OCI-LY3 (cell line): ENCODE data around the gene GNG12.

Experiments
- H2AFZ ChIP-seq: fragments of 200-600, 300-600 bp; shearing (Covaris generic); 2 replicates; pipeline ENCODE4 v1.6.0; 2014; ENCODE audit warnings: antibody characterized with exemption, low read depth, low read length
- H3K27ac ChIP-seq: fragments of 200-600, 300-600 bp; sonication (generic); 2 replicates; pipeline ENCODE4 v1.5.1; 2014; ENCODE audit warnings: mild to moderate bottlenecking, low read length, moderate library complexity, mixed read lengths
- H3K27me3 ChIP-seq: fragments of 200-600, 300-600 bp; sonication (generic); 2 replicates; pipeline ENCODE4 v1.6.1; 2014; ENCODE audit warnings: low read depth, low read length, mixed read lengths
- H3K36me3 ChIP-seq: fragments of 200-600, 300-600 bp; sonication (generic); replicated peaks from 2 replicates; pipeline ENCODE3; 2014; ENCODE audit warnings: low read depth, low read length, mixed read lengths
- H3K4me1 ChIP-seq: fragments of 300-600, 200-600 bp; sonication (generic); 2 replicates; pipeline ENCODE4 v1.6.1; 2014; ENCODE audit warnings: low read length, mixed read lengths
- H3K4me2 ChIP-seq: fragments of 200-600, 300-600 bp; sonication (generic); 2 replicates; pipeline ENCODE4 v1.6.1; 2014; ENCODE audit warnings: low read length, mixed read lengths
- H3K4me3 ChIP-seq: fragments of 300-600, 200-600 bp; sonication (generic); 2 replicates; pipeline ENCODE4 v1.5.1; 2014; ENCODE audit warnings: antibody characterized with exemption, mild to moderate bottlenecking, low read length, moderate library complexity
- H3K79me2 ChIP-seq: fragments of 300-600, 200-600 bp; shearing (Covaris generic); 2 replicates; pipeline ENCODE4 v1.6.1; 2014; ENCODE audit warnings: mild to moderate bottlenecking, low read length, mixed read lengths
- H3K9ac ChIP-seq: fragments of 300-600, 200-600 bp; shearing (Covaris generic); 2 replicates; pipeline ENCODE4 v1.6.0; 2014; ENCODE audit warnings: mild to moderate bottlenecking, low read length, moderate library complexity
- H3K9me3 ChIP-seq: fragments of 200-600, 300-600 bp; shearing (Covaris generic); 2 replicates; pipeline ENCODE4 v1.6.1; 2014; ENCODE audit warnings: low read length, mixed read lengths; ENCODE audit not compliant: insufficient read depth
- H4K20me1 ChIP-seq: fragments of 200-600, 300-600 bp; sonication (generic); 2 replicates; pipeline ENCODE4 v1.6.1; 2016; ENCODE audit warnings: low read length, mixed read lengths; ENCODE audit not compliant: insufficient read depth
- CTCF ChIP-seq: fragments of 200-600, 300-600 bp; sonication (generic); IDR thresholded peaks from 2 replicates; pipeline ENCODE4 v1.5.1; 2014; ENCODE audit warnings: antibody characterized with exemption, low read length, low read depth
- EZH2phosphoT487 ChIP-seq: fragments of 200-600 bp; shearing (Covaris generic); IDR thresholded peaks from 2 replicates; pipeline ENCODE4 v1.6.1; 2018; ENCODE audit warnings: antibody characterized with exemption, mixed run types, low read depth

GNG12 gene

GRCh38 chr1:67861856-67862516, 28.7 kb upstream of the GNG12 start:
- no peaks in the 10 kb centered on the region for H3K27me3 ChIP-seq
- H3K27ac ChIP-seq: no peak overlapping the region
- no peaks in the 10 kb centered on the region for H3K79me2 ChIP-seq
- H3K9me3 ChIP-seq: no peaks in the 10 kb centered on the region
- H4K20me1 ChIP-seq: no peaks in the 10 kb centered on the region
- no peak overlapping the region for H3K4me2 ChIP-seq
- no peaks in the 10 kb centered on the region for H3K4me1 ChIP-seq
- no peaks in the 10 kb centered on the region for H3K36me3 ChIP-seq
- H3K9ac ChIP-seq: no peak overlapping the region
- H3K4me3 ChIP-seq: no peak overlapping the region
- no peak overlapping the region for H2AFZ ChIP-seq
- no peak for TF ChIP-seq CTCF
- TF ChIP-seq EZH2phosphoT487: no peak

GRCh38 chr1:67860776-67861175, 27.5 kb upstream of the GNG12 start:
- H3K9ac ChIP-seq: no peak overlapping the region
- no peaks in the 10 kb centered on the region for H3K9me3 ChIP-seq
- no peaks in the 10 kb centered on the region for H4K20me1 ChIP-seq
- no peaks in the 10 kb centered on the region for H3K79me2 ChIP-seq
- no peak overlapping the region for H3K4me3 ChIP-seq
- H2AFZ ChIP-seq: no peak overlapping the region
- no peaks in the 10 kb centered on the region for H3K36me3 ChIP-seq
- H3K4me2 ChIP-seq: no peak overlapping the region
- no peaks in the 10 kb centered on the region for H3K27me3 ChIP-seq
- TF ChIP-seq CTCF (no peak), EZH2phosphoT487 (no peak)
- H3K4me1 ChIP-seq: no peaks in the 10 kb centered on the region
- H3K27ac ChIP-seq: no peak overlapping the region

GRCh38 chr1:67856921-67857320, 23.7 kb upstream of the GNG12 start:
- H3K27me3 ChIP-seq: peaks cover 7% of the 10 kb centered on the region; the same call in 1 of the 2 replicates
- H3K4me3 ChIP-seq: no peak overlapping the region
- H3K9me3 ChIP-seq: no peaks in the 10 kb centered on the region
- no peaks in the 10 kb centered on the region for H3K79me2 ChIP-seq
- H3K36me3 ChIP-seq: no peaks in the 10 kb centered on the region
- H3K27ac ChIP-seq: no peak overlapping the region
- no peak overlapping the region for H3K9ac ChIP-seq
- H4K20me1 ChIP-seq: no peaks in the 10 kb centered on the region
- H2AFZ ChIP-seq: no peak overlapping the region
- TF ChIP-seq CTCF (no peak), EZH2phosphoT487 (no peak)
- peaks cover 6% of the 10 kb centered on the region for H3K4me1 ChIP-seq
- H3K4me2 ChIP-seq: no peak overlapping the region

GRCh38 chr1:67855961-67856360, 22.7 kb upstream of the GNG12 start:
- no peak overlapping the region for H3K27ac ChIP-seq
- H4K20me1 ChIP-seq: no peaks in the 10 kb centered on the region
- H3K9ac ChIP-seq: no peak overlapping the region
- no peaks in the 10 kb centered on the region for H3K9me3 ChIP-seq
- H2AFZ ChIP-seq: no peak overlapping the region
- peaks cover 6% of the 10 kb centered on the region for H3K4me1 ChIP-seq
- no peak overlapping the region for H3K4me2 ChIP-seq
- peaks cover 7% of the 10 kb centered on the region; the same call in 1 of the 2 replicates for H3K27me3 ChIP-seq
- H3K79me2 ChIP-seq: no peaks in the 10 kb centered on the region
- no peak for TF ChIP-seq EZH2phosphoT487
- no peak for TF ChIP-seq CTCF
- no peak overlapping the region for H3K4me3 ChIP-seq
- H3K36me3 ChIP-seq: no peaks in the 10 kb centered on the region
